Ovary (tissue), 9 donors: ENCODE measurements around the gene RBFOX2. TPM values are rescaled to one million over a fixed set of nuclear protein-coding genes. Genes with fewer than 3 reads are reported as not detected.

Source experiments
- DNase-seq, 5 donors: peaks; one replicate each; pipeline ENCODE4 v3.0.0-alpha.2; 2019 to 2020
- H3K27ac ChIP-seq, 2 donors: fragments of 200-600 bp; one replicate each; pipeline versions ENCODE4 v1.5.1 to v1.8.0; 2019 to 2022
- H3K27me3 ChIP-seq: fragments of 200-600 bp; one replicate; pipeline ENCODE4 v1.8.0; 2022
- H3K36me3 ChIP-seq: fragments of 200-600 bp; sonication (generic); one replicate; pipeline ENCODE4 v1.5.1; 2019
- H3K4me1 ChIP-seq: one replicate; pipeline ENCODE4 v1.8.1; 2013; ENCODE audit warnings: mild to moderate bottlenecking, moderate library complexity; ENCODE audit not compliant: insufficient read depth
- H3K4me3 ChIP-seq: fragments of 200-600 bp; sonication (generic); one replicate; pipeline ENCODE4 v1.5.1; 2017
- H3K9me3 ChIP-seq, 2 donors: fragments of 200-600 bp in 1 of 2; sonication (generic) in 1 of 2; one replicate each; pipeline versions ENCODE4 v1.5.1 to v1.8.1; 2013 to 2019; ENCODE audit warnings: mild to moderate bottlenecking in 1 of 2, moderate library complexity in 1 of 2
- EP300 ChIP-seq: sonication (generic); formaldehyde crosslinking; IDR thresholded peaks from one replicate; pipeline ENCODE4 v1.6.1; 2017; ENCODE audit warnings: antibody characterized with exemption
- POLR2A ChIP-seq: fragments of 450-650 bp; IDR thresholded peaks from one replicate; pipeline ENCODE4 v1.6.1; 2017; ENCODE audit warnings: antibody characterized with exemption, mild to moderate bottlenecking, moderate library complexity
- WGBS, 3 donors: extraction: QIAGEN DNeasy Blood & Tissue Kit in 1 of 3; methylation state at CpG; one replicate each; pipeline versions ENCODE4 v1.1.5 to v1.1.7; 2013 to 2017; 5-methylcytosine and 5-hydroxymethylcytosine counted together
- intact Hi-C, 4 donors: fragments of 100-400 bp; cut with DNase I; formaldehyde crosslinking; loops; one replicate each; pipeline versions ENCODE4 v1.11.0 to v1.15.1; 2022 to 2023
- polyA plus RNA-seq, 2 donors: library from polyadenylated mRNA; stranded (reverse); fragments of 200-250 nt in 1 of 2; fragments of 350-450 nt in 1 of 2; fragmentation: Illumina TruSeq in 1 of 2; extraction: RNeasy Lipid Tissue Mini Kit (QIAGEN cat#74804) in 1 of 2; gene quantifications; one replicate each; pipeline ENCODE4 v1.2.3, GENCODE V29; 2013 to 2014
- total RNA-seq, 7 donors: library from RNA; depleted of rRNA in 2 of 7; stranded (reverse); fragments of >200 nt in 2 of 7; fragmentation: NEBNext Ultra II Directional in 3 of 7; extraction: Animal tissue kit (Norgen Biotek cat#: 25700) in 3 of 7; gene quantifications; one replicate each; pipeline versions ENCODE4 v1.1.0 to v1.2.4, GENCODE V29; 2016 to 2023
- TF ChIP-seq, protein P1 (sequence below), 3 donors: fragments of 450-650 bp in 2 of 3; fragments of 200-600 bp in 1 of 3; IDR thresholded peaks; one replicate each; pipeline versions ENCODE4 v1.5.1 to v1.8.0; 2016 to 2022; ENCODE audit warnings: antibody characterized with exemption in 3 of 3, mild to moderate bottlenecking in 1 of 3
- donor health status: DM: no; HTN: no; CAD: no; lungs with moderate emphysema.
- donor health status: DM: no; HTN: no; CAD: no.
- donor health status: Bipolar disorder and iron deficiency.
- donor health status: DM: yes; HTN: yes; CAD: no.
- donor health status: DM: no; HTN: no; CAD: no.
- donor health status: DM: yes; HTN: yes; CAD: no.

Gene RBFOX2
- total and polyA plus RNA-seq, 9 donors, result 68.7 to 140 (median 128) TPM

DNA sequence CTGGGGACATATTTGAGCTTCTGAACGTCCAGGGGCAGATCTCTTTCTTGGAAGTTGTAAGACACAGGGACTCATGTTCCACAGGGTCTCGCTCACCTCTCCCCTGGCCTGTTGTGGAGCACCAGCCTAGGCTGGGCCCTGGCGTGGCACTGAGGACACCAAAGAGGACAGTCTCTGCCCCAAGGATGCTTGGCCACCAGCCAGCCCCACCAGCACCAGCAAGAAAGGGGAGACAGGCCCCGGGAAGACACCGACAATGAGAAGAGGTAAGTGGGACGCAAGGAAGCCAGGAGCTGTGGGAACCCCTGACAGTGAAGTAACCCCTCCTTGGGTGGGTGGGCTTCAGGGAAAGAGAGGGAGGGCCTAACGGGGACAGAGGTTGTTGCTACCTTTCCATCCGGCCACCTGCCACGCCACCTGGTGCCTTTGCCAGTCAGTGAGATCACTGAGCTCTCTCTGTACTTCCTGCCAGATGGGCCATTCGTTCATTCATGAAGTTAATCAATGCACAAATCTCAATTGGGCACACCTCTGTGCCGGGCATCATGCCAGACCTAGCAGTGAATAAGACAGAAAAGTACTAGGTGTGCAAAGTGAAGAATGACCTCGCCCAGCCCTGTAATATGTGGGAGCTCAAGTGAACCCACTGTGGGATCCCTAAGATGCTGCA lies 299.9 kb downstream of the RBFOX2 start:
- intact Hi-C loops, result no loop called here
- H3K27ac ChIP-seq, result no peak overlapping the region
- no peaks in the 10 kb centered on the region for H3K9me3 ChIP-seq
- no peak overlapping the region for H3K4me3 ChIP-seq
- no peaks in the 10 kb centered on the region for H3K27me3 ChIP-seq
- DNase-seq, result no peak
- no peaks in the 10 kb centered on the region for H3K36me3 ChIP-seq
- WGBS, 3 donors, result 87 to 92% (median 89%) methylated on average over 12 of the region's 12 CpGs
- peaks cover 4% of the 10 kb centered on the region for H3K4me1 ChIP-seq
- TF ChIP-seq EP300, result no peak
- no peak for TF ChIP-seq POLR2A
- TF ChIP-seq, protein P1, sequence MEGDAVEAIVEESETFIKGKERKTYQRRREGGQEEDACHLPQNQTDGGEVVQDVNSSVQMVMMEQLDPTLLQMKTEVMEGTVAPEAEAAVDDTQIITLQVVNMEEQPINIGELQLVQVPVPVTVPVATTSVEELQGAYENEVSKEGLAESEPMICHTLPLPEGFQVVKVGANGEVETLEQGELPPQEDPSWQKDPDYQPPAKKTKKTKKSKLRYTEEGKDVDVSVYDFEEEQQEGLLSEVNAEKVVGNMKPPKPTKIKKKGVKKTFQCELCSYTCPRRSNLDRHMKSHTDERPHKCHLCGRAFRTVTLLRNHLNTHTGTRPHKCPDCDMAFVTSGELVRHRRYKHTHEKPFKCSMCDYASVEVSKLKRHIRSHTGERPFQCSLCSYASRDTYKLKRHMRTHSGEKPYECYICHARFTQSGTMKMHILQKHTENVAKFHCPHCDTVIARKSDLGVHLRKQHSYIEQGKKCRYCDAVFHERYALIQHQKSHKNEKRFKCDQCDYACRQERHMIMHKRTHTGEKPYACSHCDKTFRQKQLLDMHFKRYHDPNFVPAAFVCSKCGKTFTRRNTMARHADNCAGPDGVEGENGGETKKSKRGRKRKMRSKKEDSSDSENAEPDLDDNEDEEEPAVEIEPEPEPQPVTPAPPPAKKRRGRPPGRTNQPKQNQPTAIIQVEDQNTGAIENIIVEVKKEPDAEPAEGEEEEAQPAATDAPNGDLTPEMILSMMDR (IDR thresholded peaks at IDR 0.05), result no peak

DNA sequence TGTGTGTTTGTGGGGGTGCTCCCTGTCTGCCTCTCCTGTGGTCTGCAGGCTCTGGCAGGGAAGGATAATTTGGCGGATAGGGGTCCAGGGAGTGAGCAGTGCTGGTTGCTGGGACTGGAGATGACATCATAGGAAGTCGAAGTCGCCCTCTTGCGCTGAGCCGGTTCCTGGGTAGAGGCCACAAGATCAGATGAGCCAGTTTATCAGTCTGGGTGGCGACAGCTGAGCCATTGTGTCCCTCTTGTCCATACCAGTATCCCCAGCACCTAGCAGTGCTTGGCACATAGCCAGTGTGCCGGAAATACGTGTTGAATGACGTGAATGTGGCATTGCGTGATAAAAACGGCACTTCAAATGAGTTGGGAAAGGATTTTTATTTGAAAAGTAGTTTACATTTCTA lies 301.2 kb downstream of the RBFOX2 start:
- Histone ChIP-seq H3K27me3 (no peaks in the 10 kb centered on the region), H3K4me3 (no peak overlapping the region), H3K36me3 (no peaks in the 10 kb centered on the region), H3K4me1 (no peaks in the 10 kb centered on the region), H3K27ac (no peak overlapping the region), H3K9me3 (no peaks in the 10 kb centered on the region)
- TF ChIP-seq, protein P1 (IDR thresholded peaks at IDR 0.05), result no peak
- TF ChIP-seq POLR2A, result no peak
- no peak for TF ChIP-seq EP300
- DNase-seq, result no peak
- intact Hi-C loops, result no loop called here
- WGBS, 3 donors, result 85 to 86% (median 85%) methylated on average over 11 of the region's 11 CpGs

- no peaks in the 10 kb centered on the region for H3K27me3 ChIP-seq
- H3K4me3 ChIP-seq, result no peak overlapping the region
- intact Hi-C loops, result no loop called here
- TF ChIP-seq EP300 (no peak), POLR2A (no peak)
- TF ChIP-seq, protein P1 (IDR thresholded peaks at IDR 0.05), result no peak
- no peak for DNase-seq
- 82 to 90% (median 86%) methylated on average over 15 of the region's 15 CpGs for WGBS, 3 donors
- H3K36me3 ChIP-seq, result no peaks in the 10 kb centered on the region
- no peaks in the 10 kb centered on the region for H3K4me1 ChIP-seq
- no peaks in the 10 kb centered on the region for H3K9me3 ChIP-seq
- H3K27ac ChIP-seq, result no peak overlapping the region
Measured at GRCh38 chr22:35726933-35727332, 301.7 kb downstream of the RBFOX2 start.

DNA sequence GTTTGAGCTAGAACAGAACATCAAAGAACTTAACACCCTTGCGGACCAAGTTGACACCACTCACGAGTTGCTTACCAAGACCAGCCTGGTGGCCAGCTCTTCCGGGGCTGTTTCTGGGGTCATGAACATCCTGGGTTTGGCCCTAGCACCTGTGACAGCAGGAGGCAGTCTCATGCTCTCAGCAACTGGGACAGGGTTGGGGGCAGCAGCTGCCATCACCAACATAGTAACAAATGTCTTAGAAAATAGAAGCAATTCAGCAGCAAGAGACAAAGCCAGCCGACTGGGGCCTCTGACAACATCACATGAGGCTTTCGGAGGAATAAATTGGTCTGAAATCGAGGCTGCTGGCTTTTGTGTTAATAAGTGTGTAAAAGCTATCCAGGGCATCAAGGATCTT lies 302.2 kb downstream of the RBFOX2 start:
- intact Hi-C loops, result no loop called here
- no peak for TF ChIP-seq EP300
- Histone ChIP-seq H3K9me3 (no peaks in the 10 kb centered on the region), H3K36me3 (no peaks in the 10 kb centered on the region), H3K27me3 (no peaks in the 10 kb centered on the region), H3K27ac (no peak overlapping the region), H3K4me3 (no peak overlapping the region), H3K4me1 (no peaks in the 10 kb centered on the region)
- no peak for DNase-seq
- WGBS, 3 donors, result 78 to 86% (median 86%) methylated on average over 6 of the region's 6 CpGs

DNA sequence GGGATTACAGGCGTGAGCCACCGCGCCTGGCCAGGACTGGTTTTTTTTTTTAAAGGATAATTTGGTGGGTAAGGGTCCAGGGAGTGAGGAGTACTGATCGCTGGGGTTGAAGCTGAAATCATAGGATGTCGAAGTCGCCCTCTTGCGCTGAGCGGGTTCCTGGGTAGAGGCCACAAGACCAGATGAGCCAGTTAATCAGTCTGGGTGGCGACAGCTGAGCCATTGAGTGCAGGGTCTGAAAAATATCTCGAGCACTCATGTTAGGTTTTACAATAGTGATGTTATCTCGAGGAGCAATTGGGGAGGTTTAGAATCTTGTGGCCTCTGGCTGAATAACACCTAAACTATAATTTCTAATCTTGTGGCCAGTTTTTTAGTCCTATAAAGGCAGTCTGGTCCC lies 303.1 kb downstream of the RBFOX2 start:
- intact Hi-C loops, result no loop called here
- TF ChIP-seq, protein P1 (IDR thresholded peaks at IDR 0.05), result no peak
- TF ChIP-seq POLR2A (no peak), EP300 (no peak)

More for the DNA sequence above, 303.1 kb downstream of the RBFOX2 start:
- Histone ChIP-seq H3K27me3 (no peaks in the 10 kb centered on the region), H3K27ac (no peak overlapping the region), H3K36me3 (no peaks in the 10 kb centered on the region), H3K4me3 (no peak overlapping the region), H3K4me1 (no peaks in the 10 kb centered on the region), H3K9me3 (no peaks in the 10 kb centered on the region)
- WGBS, 3 donors, result 65 to 75% (median 72%) methylated on average over 11 of the region's 11 CpGs
- DNase-seq, result no peak
